GM12891 (cell line): ENCODE results near the gene ACBD6.

ENCODE experiments used
- POLR2A ChIP-seq: IDR thresholded peaks from 2 replicates; pipeline ENCODE4 v1.6.1; 2011; ENCODE audit warnings: low read depth, low read length, control low read depth
- TAF1 ChIP-seq: IDR thresholded peaks from 2 replicates; pipeline ENCODE4 v1.6.1; 2011; ENCODE audit warnings: low read depth, low read length, control low read depth

GRCh38 chr1:180376800-180377199 lies 125.6 kb downstream of the ACBD6 start:
- no peak for TF ChIP-seq TAF1
- TF ChIP-seq POLR2A = no peak
